CD4-positive, alpha-beta T cell treated with Interleukin-6 at 100 ng/mL for 8 hours (primary cell): ENCODE measurements around the gene PTRH1.

Experiments used
- DNase-seq: peaks from one replicate; pipeline ENCODE4 v3.0.0-alpha.2; 2020; ENCODE audit warnings: mixed read lengths, low spot score

Gene PTRH1

DNA sequence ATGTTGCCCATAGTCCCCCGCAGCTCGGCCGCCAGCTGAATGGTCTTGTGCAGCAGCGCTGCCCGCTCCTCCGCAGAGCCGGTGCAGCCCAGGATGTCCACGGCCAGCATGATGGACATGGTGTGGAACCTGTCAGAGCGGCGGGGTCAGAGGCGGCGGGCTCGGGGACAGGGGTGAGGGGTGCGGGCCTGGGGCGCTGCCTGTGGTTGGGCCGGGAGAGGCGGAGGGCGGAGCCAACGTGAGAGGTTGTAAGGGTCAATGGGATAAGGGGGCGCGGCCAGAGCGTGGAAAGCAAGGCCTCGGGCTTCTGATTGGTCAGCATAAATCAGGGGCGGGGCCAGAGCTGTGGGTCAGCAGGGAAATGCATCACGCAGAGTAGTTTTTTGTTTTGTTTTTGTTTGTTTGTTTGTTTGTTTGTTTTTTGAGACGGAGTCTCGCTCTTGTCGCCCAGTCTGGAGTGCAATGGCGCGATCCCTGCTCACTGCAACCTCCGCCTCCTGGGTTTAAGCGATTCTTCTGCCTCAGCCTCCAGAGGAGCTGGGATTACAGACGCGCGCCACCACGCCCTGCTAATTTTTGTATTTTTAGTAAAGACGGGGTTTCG lies 26.5 kb upstream of the PTRH1 start:
- no peak for DNase-seq

DNA sequence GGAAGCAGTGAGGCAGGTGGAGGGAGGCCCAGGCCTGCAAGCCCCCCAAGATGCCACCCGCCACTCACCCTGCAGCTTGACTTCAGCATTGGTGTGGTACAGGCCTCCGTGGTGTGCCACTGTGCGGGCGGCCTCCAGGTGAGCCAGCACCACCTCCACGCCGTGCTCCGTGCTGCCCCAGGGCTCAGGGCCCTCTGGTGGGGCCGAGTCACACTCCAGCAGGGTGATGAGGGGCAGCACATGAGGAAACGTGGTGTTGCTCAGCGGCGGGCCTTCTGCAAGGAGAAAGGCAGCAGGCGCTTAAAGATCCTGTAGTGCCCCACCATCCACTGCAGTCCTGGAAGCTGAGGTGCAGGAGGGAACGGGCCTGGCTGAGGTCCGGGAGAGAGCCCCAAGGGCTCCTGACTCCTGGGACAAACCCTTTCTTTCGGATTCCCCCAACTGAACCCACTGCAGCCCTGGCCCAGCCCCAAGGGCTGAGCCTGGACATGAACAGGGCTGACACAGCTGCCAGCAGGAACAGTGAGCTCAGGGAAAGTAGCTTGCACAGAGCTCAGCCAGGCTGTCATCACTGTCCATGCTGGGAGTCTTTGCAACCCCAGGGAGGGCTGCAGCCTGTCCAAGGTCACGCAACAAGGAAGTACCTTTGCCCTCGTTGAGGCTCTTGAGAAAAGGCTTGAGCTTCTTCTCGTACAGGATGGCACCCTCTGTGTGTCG lies 24.3 kb upstream of the PTRH1 start:
- no peak for DNase-seq

DNA sequence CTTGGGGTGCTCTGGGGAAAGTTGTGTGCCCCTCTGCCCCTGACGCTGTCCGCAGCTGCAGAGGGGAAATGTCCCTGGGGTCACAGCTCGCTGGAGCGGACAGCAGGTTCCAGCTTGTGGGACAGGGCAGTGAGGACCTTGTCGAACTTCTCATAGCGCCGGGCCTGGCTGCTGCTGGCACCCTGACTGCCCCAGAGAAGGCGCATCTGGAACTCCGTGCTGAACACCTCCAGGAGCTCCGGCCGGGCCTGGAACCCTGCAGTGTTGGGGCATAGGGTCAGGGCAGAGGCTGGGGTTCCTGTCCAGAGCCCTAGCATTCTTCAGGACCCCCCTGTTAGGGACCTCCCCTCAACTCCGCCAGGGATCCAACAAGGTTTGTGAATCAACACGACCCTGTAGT lies 23.2 kb upstream of the PTRH1 start:
- no peak for DNase-seq

DNA sequence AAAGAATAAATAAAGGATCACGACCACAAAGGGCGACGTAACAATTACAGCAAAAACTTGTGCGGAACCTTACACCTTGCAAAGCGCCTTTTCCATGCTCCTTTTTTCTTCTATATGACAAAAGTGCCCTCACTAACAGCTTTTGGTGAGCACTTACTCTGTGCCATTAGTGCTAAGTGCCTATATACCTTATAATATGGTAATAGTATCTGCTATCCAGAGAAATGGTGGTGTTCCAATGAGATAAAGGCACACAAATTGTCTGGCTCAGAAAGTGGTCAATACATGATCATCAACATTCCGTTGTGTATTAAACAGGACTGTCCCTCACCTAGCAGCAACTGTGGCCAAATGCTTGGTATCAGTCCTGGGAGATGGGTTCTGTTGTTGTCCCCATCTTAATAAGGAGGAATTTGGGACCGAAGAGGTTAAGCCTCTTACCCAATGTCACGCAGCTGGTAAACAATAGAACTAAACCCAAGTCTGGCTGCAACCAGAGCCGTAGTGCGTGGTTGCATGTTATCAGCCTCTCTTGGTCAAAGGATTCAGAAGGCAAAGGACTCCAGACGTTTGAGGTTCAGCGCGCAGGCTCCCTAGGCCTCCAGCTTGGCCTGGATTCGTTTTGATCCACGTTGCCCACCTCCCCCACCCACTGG lies 20.2 kb upstream of the PTRH1 start:
- DNase-seq, result no peak

DNA sequence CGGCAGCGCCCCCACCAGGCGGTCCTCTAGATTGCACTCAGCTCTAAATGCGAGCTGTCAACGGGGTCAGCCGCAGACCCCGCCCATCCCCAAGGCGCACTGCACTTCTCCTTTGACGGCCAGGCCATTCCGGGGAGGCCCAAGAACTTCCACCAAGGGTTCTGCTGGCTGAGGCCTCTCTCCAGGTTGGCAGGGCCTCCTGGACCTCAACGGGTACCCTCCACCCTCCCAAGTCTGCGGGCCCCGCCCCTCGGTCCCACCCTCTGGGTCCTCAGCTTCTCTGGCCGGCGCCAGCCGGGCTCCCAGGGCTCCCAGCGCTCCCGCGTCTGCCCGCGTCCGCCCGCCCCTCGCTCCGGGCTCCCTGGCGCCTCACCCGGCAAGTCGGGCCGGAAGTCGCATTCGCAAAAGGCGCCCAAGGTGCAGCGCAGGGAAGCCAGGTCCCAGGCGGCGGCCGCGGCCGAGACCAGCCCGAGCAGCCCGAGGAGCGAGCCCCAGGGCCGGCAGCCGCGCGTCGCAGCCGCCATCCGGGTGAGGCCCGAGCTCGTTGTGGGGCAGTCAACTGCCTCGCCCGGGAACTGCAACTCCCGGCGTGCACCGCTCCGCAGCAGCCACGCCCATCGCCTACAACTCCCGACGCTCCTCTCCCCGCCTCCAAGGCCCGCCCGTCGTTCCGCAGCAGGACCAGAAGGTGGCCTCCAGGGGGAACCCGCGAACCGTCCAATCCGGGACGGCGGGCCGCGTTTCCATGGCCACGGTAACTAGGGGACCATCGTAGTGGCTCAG lies 19.5 kb upstream of the PTRH1 start, which contains the start of gene TOR2A:
Gene TOR2A, minus strand, starts transcription at position 548 of the 783 bp plus-strand sequence. Its CDS starts 24 bp downstream, at position 524.
- peak; percentile 97 for DNase-seq

DNA sequence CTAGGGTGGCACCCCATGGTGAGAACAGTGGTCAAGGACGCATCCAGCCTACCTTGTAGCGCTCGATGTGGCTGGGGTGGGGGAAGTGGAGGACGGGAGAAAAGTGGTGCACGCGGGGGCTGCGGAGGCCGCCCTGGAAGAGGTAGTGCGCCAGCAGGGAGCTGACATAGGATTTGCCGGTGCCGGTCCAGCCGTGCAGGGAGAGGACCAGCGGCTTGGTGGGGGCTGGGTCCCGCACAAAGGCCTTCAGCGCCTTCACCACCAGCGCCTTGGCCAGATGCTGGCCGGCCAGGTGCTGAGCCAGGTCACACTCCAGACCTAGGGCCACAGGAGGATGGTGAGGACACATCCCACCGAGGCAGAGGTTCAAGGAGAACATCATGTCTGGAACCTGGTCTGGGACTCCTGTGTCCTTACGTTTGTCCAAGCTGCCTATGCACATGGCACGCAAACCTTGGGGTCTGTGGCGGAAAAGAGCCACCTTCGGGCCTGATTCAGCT lies 18.8 kb upstream of the PTRH1 start:
- no peak for DNase-seq

DNA sequence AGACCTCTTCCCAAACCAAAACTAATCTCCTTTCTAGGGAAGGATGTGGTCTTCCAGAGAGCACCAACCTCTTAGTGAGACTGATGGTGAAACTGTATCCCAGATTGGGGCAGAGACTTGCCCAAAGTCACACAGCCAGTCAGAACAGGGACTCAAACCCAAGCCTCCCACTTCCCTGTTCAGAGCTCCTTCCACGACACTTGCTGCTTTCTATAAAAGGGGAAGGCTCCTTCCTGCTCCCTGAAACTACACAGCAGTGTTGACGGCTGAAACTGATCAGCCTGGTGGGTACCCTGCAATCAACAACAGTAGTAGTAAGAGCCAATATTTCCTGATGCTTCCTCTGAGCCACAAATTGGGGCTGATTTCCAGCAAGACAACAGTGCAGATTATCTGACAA lies 18.2 kb upstream of the PTRH1 start:
- no peak for DNase-seq

DNA sequence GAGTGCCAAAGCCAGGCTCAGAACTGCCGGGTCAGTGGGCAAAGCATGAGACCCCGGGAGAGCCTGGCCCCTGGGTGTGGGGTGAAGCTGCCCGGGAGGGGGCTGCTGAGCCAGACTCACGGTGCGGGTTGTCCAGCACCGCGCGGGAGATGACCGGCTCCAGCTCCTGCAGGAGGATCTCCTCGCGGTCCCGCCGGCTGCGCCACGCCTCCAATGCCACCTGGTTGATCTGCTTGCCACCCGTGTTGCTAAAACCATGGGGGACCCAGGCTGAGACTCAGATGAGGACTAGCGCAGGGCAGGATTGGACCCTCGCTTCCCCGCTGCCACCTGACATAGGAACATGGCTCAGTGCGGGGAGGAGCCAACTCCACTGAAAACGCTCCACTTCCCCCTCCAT lies 17.0 kb upstream of the PTRH1 start:
- no peak for DNase-seq

DNA sequence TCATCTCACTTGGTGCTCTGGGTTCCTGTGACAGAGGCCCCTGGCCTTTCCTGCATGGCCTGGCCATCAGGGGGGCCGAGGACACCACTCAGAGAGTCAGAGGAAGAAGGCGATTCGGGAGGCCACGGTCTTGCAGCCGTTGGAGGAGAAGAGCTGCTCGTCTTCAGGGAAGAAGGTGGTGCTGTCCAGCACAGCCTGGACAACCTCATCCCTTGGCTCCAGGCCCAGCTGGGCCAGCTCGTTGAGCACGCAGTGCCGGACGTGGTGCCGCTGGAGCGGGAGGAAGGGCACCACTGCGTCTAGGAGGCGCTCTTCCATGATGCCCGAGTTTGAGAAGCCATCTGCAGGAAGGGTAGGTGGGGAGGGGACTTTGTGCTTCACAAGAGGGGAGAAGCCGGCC lies 16.5 kb upstream of the PTRH1 start:
- no peak for DNase-seq

DNA sequence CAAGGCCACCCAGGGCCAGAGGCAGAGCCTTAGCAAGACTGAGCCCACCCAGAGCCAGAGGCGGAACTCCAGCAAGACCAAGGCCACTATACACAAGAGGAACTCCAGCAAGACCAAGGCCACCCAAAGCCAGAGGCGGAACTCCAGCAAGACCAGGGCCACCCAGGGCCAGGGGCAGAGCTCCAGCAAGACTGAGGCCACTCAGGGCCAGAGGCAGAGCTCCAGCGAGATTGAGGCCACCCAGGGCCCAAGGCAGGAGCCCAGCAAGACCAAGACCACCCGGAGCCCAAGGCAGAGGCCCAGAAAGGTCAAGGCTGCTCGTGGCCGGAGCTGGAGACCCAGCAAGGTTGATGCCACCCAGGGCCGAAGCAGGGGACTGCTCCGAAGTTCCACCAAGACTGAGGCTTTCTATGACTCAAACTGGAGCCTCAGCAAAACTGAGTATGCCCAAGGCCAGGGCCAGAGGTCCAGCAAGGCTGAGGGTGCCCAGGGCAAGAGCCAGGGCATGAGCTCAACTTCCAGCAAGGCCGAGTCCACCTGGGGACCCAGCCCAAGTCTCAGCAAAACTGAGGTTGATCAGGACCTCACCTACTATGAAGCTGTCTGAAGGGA lies 15.4 kb upstream of the PTRH1 start:
- no peak for DNase-seq

DNA sequence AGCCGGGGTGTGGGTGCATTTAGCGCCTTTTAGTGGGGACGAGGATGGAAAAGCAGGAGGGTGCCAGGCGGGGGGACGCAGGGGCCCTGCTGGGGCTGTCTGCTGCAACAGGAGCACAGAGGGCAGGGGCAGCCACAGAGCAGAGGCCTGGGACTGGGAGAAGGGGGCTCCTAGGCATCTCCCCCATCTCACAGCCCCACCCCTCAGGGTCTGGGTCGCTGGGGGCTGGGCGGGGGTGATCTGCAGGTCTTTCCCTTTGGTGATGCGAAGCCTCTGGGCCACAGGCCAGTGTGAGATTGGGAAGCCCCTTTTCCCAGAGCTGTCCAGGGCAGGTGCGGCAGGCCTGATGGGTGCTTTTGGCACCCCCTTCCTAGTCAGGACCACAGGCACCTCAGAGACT lies 14.8 kb upstream of the PTRH1 start:
- DNase-seq, result no peak

DNA sequence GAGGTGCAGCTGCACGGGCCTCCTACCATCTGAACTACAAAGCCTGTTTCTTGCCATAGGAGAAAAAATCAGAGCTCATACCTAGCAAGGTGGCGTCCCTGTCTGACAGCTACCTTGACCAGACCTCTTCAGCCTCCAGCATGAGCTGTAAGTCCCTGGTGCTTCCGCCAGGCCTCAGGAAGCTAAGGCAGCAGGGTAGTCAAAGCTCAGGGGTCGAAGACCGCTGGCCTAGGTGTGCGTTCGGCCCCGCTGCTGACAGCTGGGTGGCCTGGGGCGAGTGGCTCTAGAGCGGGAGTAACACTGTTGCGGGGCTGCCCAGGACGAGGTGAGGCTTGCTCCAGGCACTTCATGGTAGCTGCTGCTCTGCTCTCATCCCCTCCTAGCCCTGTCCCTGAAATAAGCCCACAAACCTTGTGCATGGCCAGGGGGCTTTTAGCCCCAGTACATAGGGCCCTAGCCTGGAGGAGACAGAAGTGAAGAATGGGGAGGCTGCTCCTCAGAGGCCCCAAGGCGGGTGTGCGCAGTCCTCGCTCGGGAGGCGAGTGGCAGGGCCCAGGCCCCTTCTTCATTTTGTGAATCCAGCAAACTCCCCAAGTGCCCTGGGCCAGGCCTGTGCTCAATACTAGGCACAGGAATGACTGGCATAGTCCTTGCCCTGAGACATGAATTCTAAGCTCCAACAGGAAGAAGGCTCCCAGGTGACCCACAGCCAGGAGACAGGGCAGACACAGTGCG lies 14.2 kb upstream of the PTRH1 start:
- no peak for DNase-seq

DNA sequence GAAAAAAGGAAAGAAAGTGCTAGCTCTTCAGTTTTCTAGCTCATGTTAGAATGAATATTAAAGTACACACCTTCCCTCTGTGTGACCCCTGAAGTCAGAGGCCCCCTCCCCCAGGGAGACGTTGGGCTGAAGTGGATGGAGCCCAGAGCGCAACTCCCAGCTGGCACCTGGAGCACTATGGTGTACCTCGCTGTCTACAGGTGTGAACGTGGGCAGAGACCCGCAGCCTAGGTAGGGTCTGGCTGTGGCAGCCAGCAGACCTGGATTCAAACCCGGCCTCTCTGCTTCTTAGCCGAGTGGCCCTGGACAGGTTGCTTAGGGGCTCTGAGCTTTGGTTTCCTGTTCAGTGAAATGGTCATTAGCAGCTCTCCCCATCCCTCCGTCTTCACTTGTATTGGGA lies 13.3 kb upstream of the PTRH1 start:
- DNase-seq, result no peak

DNA sequence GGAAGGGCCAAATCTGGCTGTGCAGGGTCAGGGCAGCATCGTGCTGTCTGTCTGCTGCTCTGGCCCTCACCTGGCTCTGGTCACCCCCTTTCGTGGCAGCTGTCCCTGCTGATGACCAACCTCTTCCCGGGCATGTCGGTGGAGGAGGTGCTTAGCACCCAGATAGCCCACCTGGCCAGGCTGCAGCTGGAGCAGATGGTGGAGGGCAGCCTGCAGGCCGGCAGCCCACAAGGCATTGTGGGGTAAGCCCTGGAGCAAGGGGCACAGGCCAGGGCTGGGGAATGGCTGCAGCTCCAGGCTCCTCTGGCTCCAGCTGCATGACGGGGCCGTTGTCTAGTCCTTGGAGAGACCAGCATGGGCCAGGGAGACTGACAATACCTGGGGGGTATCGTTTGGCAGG lies 11.4 kb upstream of the PTRH1 start:
- DNase-seq, result no peak

DNA sequence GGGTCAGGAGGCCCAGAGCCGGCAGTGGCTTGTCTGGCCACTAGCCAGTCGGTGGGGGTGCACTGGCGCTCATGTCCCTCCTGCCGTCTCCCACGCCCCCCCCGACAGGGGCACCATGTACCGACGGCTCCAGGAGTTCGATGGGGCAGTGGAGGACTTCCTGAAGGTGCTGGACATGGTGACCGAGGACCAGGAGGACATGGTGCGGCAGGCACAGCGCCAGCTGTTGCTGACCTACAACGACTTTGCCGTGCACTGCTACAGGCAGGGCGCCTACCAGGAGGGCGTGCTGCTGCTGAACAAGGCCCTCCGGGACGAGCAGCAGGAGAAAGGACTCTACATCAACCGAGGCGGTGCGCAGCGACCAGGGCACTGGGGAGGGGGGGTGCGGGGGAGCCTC lies 8.5 kb upstream of the PTRH1 start:
- no peak for DNase-seq

DNA sequence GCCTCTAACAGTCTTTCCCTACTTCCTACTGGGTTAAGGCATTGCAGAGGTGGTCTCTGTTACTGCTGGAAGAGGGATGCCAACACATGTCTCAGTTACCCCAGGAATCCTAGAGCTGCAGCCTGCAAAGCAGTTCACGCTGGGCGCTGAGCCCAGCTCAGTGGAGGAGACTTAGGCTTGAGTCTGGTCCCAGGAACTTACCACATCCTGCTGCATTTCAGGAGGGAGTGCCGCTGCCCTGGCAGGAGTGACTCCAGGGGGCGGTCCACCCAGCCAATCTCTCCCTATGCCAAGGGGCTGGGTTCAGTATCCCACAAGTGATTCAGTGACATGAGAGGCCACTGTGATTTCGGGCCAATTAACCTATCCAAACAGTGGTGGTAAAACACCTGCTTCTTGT lies 8.0 kb upstream of the PTRH1 start:
- no peak for DNase-seq

DNA sequence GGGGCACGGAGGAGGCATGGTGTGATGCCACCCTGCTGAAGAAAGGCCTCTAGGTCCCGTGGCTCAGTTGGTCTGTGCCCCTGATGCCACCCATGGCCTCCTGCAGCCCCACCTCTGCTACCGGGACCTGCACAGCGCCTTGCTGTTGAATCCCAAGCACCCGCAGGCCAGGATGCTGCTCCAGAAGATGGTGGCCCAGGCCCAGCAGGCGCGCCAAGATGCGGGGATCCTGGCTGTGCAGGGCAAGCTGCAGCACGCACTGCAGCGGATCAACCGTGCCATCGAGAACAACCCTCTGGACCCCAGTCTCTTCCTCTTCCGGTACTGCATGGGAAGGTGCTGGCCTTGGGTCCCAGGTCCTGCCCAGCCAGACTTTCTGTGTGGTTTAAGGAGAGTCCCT lies 7.5 kb upstream of the PTRH1 start:
- DNase-seq, result no peak

DNA sequence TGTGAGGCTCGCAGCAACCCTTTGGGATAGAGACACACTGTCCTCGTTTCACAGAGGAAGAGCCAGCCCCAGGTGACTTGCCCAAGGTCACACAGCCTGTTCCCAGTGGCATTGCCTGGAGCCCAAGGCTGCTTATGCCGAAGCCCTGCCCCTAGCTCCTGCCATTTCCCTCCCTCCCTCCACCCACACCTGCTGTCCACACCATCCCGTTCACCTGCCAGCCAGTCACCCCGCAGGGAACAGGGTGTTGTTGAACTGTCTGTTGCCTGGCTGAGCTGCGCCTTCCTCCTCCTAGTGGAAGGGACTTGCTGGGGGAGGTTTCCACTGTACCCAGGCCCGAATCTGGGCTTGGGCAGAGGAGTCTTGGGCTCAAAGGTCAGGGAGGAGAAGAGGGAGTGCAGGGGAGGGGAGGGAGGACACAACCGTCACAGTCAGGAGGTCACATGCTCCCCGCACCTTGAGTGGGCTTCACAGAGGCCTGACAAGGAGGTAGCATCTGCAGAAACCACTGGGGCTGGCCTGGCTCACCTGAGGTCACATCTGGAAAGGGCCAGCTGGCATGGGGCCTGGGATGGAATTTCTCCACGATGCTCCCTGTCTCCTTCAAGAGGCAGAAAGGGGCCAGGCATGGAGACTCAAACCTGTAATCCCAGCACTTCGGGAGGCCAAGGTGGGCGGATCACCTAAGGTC lies 6.7 kb upstream of the PTRH1 start:
- DNase-seq, result no peak

DNA sequence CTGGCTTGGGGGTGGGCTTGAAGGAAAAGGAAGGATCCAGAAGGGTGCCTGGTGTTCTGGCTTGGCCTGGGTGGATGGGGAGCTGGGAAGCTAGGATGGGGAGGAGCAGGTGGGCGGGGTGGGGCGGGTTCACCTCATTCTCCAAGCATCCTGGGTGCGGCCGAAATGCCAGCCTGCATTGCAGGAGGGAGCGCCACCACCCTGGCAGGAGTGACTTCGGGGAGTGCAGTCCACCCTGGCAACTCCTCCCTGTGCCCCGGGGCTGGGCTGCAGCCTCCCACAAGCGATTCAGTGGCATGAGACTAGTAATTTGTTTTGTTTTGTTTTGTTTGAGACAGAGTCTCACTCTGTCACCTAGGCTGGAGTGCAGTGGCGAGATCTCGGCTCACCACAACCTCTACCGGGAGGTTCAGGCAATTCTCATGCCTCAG lies 5.9 kb upstream of the PTRH1 start:
- DNase-seq, result no peak

DNA sequence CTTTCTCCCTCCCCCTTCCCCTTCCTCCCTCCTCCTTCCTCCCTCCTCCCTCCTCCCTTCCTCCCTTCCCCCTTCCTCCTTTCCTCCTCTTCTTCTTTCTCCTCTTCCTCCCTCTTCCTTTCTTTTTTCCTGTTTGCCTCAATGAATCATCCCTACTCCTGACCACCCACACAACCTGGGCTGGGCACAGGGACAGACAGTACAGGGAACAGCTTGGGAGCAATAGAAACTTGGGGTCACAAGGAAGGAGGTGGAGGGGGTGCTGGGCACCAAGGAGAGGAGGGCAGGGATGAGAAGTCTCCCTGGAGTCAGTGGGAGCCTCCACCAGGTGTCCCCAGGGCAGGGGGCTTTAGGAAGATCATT lies 5.4 kb upstream of the PTRH1 start:
- DNase-seq, result no peak
